Endothelial cell of umbilical vein (primary cell): ENCODE results near the gene HTR7. TPM values are rescaled to one million over a fixed set of nuclear protein-coding genes. Genes with fewer than 3 reads are reported as not detected.

Source experiments
- BruUV-seq: library from RNA; stranded (reverse); fragments of 400-500 nt; replicated peaks from 2 replicates; lab custom pipeline; 2021; lab: Mats Ljungman, UMichigan
- CTCF ChIA-PET: fragments of 300-600, 350-600 bp; sonication (Branson Sonifier 250); formaldehyde crosslinking; loops from one replicate; lab custom pipeline; 2021; ENCODE audit warnings: antibody characterized with exemption, inconsistent platforms; lab: Charles Lee
- POLR2A ChIA-PET: fragments of 300-600, 350-600 bp; sonication (Branson Sonifier 250); formaldehyde crosslinking; loops from one replicate; lab custom pipeline; 2021; ENCODE audit warnings: antibody characterized with exemption, inconsistent platforms; lab: Charles Lee
- DNase-seq: peaks from one replicate; pipeline ENCODE4 v3.0.0-alpha.2; 2011; ENCODE audit warnings: low read depth, low spot score
- FAIRE-seq: peaks from 2 replicates; lab custom pipeline; 2011; peaks lifted over from hg19 to GRCh38; lab: Jason Lieb, UNC
- H2AFZ ChIP-seq: 2 replicates; pipeline ENCODE4 v1.6.0; 2012; ENCODE audit warnings: low read depth, low read length, control low read depth, inconsistent platforms
- H3K27ac ChIP-seq: 2 replicates; pipeline ENCODE4 v1.5.1; 2011; ENCODE audit warnings: low read depth, mild to moderate bottlenecking, control low read depth, low read length, moderate library complexity; ENCODE audit not compliant: insufficient read depth
- H3K27me3 ChIP-seq, 2 experiments: 2 replicates each; pipeline versions ENCODE4 v1.6.0 to v1.6.1; 2011; ENCODE audit warnings: low read length in 2 of 2, mixed read lengths in 1 of 2; ENCODE audit not compliant: control insufficient read depth in 2 of 2, insufficient read depth in 2 of 2
- H3K36me3 ChIP-seq, 2 experiments: 2 replicates in 1 of 2; 3 replicates in 1 of 2; pipeline ENCODE4 v1.5.1; 2011; ENCODE audit warnings: low read length in 2 of 2, mild to moderate bottlenecking in 1 of 2, moderate library complexity in 1 of 2; ENCODE audit not compliant: control insufficient read depth in 2 of 2, insufficient read depth in 2 of 2; ENCODE audit errors: extremely low read depth in 1 of 2
- H3K4me1 ChIP-seq: 3 replicates; pipeline ENCODE4 v1.5.1; 2011; ENCODE audit warnings: mild to moderate bottlenecking, low read length; ENCODE audit not compliant: control insufficient read depth, insufficient read depth; ENCODE audit errors: extremely low read depth
- H3K4me2 ChIP-seq: 2 replicates; pipeline ENCODE4 v1.6.1; 2011; ENCODE audit warnings: low read length, control low read depth, mixed read lengths; ENCODE audit not compliant: insufficient read depth
- H3K4me3 ChIP-seq, 3 experiments: fragments of 200-600 bp in 1 of 3; sonication (generic), shearing (Covaris generic) in 1 of 3; replicated peaks in 1 of 3; 2 replicates each; pipeline ENCODE4 v1.5.1; 2011 to 2016; ENCODE audit warnings: control low read depth in 3 of 3, low read length in 3 of 3, mild to moderate bottlenecking in 2 of 3, inconsistent platforms in 1 of 3, low read depth in 1 of 3, moderate library complexity in 1 of 3; ENCODE audit not compliant: insufficient read depth in 1 of 3
- H3K79me2 ChIP-seq: 2 replicates; pipeline ENCODE4 v1.6.0; 2012; ENCODE audit warnings: low read length, inconsistent platforms; ENCODE audit not compliant: control insufficient read depth, insufficient read depth
- H3K9ac ChIP-seq: replicated peaks from 2 replicates; pipeline ENCODE3; 2011; ENCODE audit warnings: low read length, control low read depth; ENCODE audit not compliant: insufficient read depth; ENCODE audit errors: extremely low read depth
- H3K9me1 ChIP-seq: replicated peaks from 3 replicates; pipeline ENCODE4 v1.6.0; 2011; ENCODE audit warnings: mild to moderate bottlenecking, low read length; ENCODE audit not compliant: control insufficient read depth, insufficient read depth; ENCODE audit errors: extremely low read depth
- H3K9me3 ChIP-seq: replicated peaks from 2 replicates; pipeline ENCODE4 v1.5.1; 2012; ENCODE audit warnings: low read length, inconsistent platforms; ENCODE audit not compliant: control insufficient read depth, insufficient read depth
- H4K20me1 ChIP-seq: replicated peaks from 2 replicates; pipeline ENCODE3; 2011; ENCODE audit warnings: mild to moderate bottlenecking, low read length; ENCODE audit not compliant: control insufficient read depth, insufficient read depth; ENCODE audit errors: extremely low read depth
- CTCF ChIP-seq, 2 donors: IDR thresholded peaks; 1 replicate in 1 of 2; 2 replicates in 1 of 2; pipeline ENCODE4 v1.5.1; 2011; ENCODE audit warnings: low read length in 2 of 2, mild to moderate bottlenecking in 2 of 2, moderate library complexity in 2 of 2, control low read depth in 1 of 2, inconsistent platforms in 1 of 2, low read depth in 1 of 2; ENCODE audit not compliant: insufficient read depth in 1 of 2; ENCODE audit errors: extremely low read depth in 1 of 2
- EZH2 ChIP-seq: IDR thresholded peaks from 2 replicates; pipeline ENCODE4 v1.6.1; 2012; ENCODE audit warnings: borderline replicate concordance, low read depth, mild to moderate bottlenecking, moderate library complexity, low read length, inconsistent platforms; ENCODE audit not compliant: severe bottlenecking
- FOS ChIP-seq: IDR thresholded peaks from 2 replicates; pipeline ENCODE4 v1.6.1; 2011; ENCODE audit warnings: mild to moderate bottlenecking, low read length, moderate library complexity, borderline replicate concordance; ENCODE audit not compliant: insufficient read depth
- GATA2 ChIP-seq: IDR thresholded peaks from 2 replicates; pipeline ENCODE4 v1.7.0; 2011; ENCODE audit warnings: low read depth, mild to moderate bottlenecking, moderate library complexity, mixed read lengths, low read length; ENCODE audit not compliant: insufficient read length, insufficient read depth
- JUN ChIP-seq: IDR thresholded peaks from 2 replicates; pipeline ENCODE4 v1.6.1; 2011; ENCODE audit warnings: borderline replicate concordance, low read depth; ENCODE audit not compliant: insufficient read length, insufficient read depth
- MYC ChIP-seq: IDR thresholded peaks from one replicate; pipeline ENCODE4 v1.6.1; 2011; ENCODE audit warnings: mild to moderate bottlenecking, low read depth, low read length
- POLR2A ChIP-seq: IDR thresholded peaks from 2 replicates; pipeline ENCODE4 v1.6.1; 2012; ENCODE audit warnings: low read depth, mild to moderate bottlenecking, control low read depth, low read length
- POLR2AphosphoS5 ChIP-seq: IDR thresholded peaks from 2 replicates; pipeline ENCODE4 v1.6.1; 2012; ENCODE audit warnings: low read depth, mild to moderate bottlenecking, control low read depth, low read length, moderate library complexity; ENCODE audit not compliant: insufficient read depth
- dilution Hi-C: fragments of 300-500 bp; cut with MboI; formaldehyde crosslinking; loops from one replicate; pipeline ENCODE4 v1.15.0; 2019; ENCODE audit warnings: low sequenced_read_pairs; ENCODE audit not compliant: extremely low pct_ligation_motif_present
- intact Hi-C: fragments of 100-400 bp; cut with micrococcal nuclease; formaldehyde crosslinking; loops from one replicate; pipeline ENCODE4 v1.10.0; 2022
- polyA plus RNA-seq, 4 experiments: library from polyadenylated mRNA; depleted of rRNA in 3 of 4; stranded (reverse) in 3 of 4; unstranded in 1 of 4; fragments of >200 nt; gene quantifications; 2 replicates each; pipeline versions ENCODE4 v1.2.1 to v1.2.3, GENCODE V29; 2011 to 2012; ENCODE audit warnings: missing spikeins in 1 of 4
- total RNA-seq: library from RNA; stranded (reverse); gene quantifications from 2 replicates; pipeline ENCODE4 v1.2.3, GENCODE V29; 2021
- TF ChIP-seq, protein P1 (sequence below): IDR thresholded peaks from 2 replicates; pipeline ENCODE4 v1.6.1; 2011; ENCODE audit not compliant: insufficient read depth, insufficient read length

The HTR7 gene
- total and polyA plus RNA-seq, 2 donors (not counting 3 experiments of a cell fraction or from before 2014, with no cell fraction given) = 0.01 to 0.22 TPM

DNA sequence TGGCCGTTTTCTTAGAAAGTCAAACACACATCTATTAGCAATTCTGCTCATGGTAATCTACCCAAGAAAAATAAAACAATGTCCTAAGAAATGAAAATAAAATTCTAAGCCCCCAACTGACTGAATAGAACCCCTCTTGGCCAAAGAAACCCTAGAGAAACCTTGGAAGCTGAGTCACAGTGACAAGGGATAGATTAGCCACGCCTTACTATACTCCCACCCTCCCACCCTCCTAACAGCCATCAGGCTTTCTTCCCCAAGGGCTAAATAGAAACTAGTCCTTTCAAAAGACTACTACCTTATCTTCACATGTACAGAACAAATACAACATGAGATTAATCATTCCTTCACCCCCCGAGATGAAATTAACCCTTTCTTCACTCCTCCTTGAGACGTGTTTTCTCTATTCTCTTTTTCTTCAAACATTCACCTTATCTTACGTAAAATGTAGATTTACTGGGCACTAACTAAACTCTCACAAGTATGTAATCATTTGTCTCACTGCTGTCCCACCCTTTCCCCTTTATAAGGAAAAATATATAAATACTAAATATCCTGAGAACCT is 57.5 kb downstream of the HTR7 start:
- CTCF ChIA-PET = interaction anchor here (1.9 to 4.1 kb wide), 2 partner anchors 12 to 63 kb away, joined by 5 to 18 read pairs; no protein-coding TSS in a partner anchor
- POLR2A ChIA-PET = no interaction called here
- no peak overlapping the region for H3K4me3 ChIP-seq
- BruUV-seq = no TSS peak
- H3K4me2 ChIP-seq = no peak overlapping the region
- H3K79me2 ChIP-seq = no peaks in the 10 kb centered on the region
- FAIRE-seq = no peak
- no peak overlapping the region for H2AFZ ChIP-seq
- H3K4me1 ChIP-seq = no peaks in the 10 kb centered on the region
- H3K9ac ChIP-seq = no peak overlapping the region
- no peak for DNase-seq
- intact Hi-C loops (no loop called here), dilution Hi-C loops (no loop called here)
- no peaks in the 10 kb centered on the region for H3K9me3 ChIP-seq
- no peaks in the 10 kb centered on the region for H3K36me3 ChIP-seq
- peaks cover 1 to 4% of the 10 kb centered on the region in 2 experiments for H3K27me3 ChIP-seq
- H3K27ac ChIP-seq = no peak overlapping the region
- H4K20me1 ChIP-seq = no peaks in the 10 kb centered on the region
- TF ChIP-seq, protein P1, sequence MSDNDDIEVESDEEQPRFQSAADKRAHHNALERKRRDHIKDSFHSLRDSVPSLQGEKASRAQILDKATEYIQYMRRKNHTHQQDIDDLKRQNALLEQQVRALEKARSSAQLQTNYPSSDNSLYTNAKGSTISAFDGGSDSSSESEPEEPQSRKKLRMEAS = no peak
- TF ChIP-seq GATA2 (no peak), MYC (no peak), FOS (no peak), JUN (no peak), CTCF (IDR thresholded peaks at IDR 0.05; ENCODE audit: extremely low read depth in 1 of 2, insufficient read depth in 1 of 2, low read depth in 1 of 2, low read length in 2 of 2) (no peak), POLR2A (no peak), POLR2AphosphoS5 (no peak), EZH2 (no peak)
- H3K9me1 ChIP-seq = no peaks in the 10 kb centered on the region
